GM06990 (cell line): ENCODE results near the gene TNNT3.

Source experiments
- DNase-seq: peaks from one replicate; pipeline ENCODE4 v3.0.0-alpha.2; 2011; ENCODE audit not compliant: insufficient read length; ENCODE audit errors: extremely low read depth
- H3K27me3 ChIP-seq: replicated peaks from 2 replicates; pipeline ENCODE4 v1.6.0; 2011; ENCODE audit warnings: low read length; ENCODE audit not compliant: control insufficient read depth, insufficient read depth
- H3K36me3 ChIP-seq: 2 replicates; pipeline ENCODE4 v1.5.1; 2011; ENCODE audit warnings: low read length; ENCODE audit not compliant: control insufficient read depth, insufficient read depth
- H3K4me3 ChIP-seq: replicated peaks from 2 replicates; pipeline ENCODE4 v1.5.1; 2011; ENCODE audit warnings: low read depth, mild to moderate bottlenecking, control low read depth, low read length
- CTCF ChIP-seq: IDR thresholded peaks from 2 replicates; pipeline ENCODE4 v1.5.1; 2011; ENCODE audit warnings: low read length, control low read depth, mild to moderate bottlenecking, inconsistent platforms; ENCODE audit not compliant: insufficient read depth, poor library complexity, severe bottlenecking

TNNT3 gene

GRCh38 chr11:1924181-1924580, 4.7 kb downstream of the TNNT3 start:
- H3K36me3 ChIP-seq: no peaks in the 10 kb centered on the region
- no peak for TF ChIP-seq CTCF
- H3K27me3 ChIP-seq: no peaks in the 10 kb centered on the region; the same call in 1 of the 2 replicates
- DNase-seq: no peak
- H3K4me3 ChIP-seq: no peak overlapping the region

- no peak for DNase-seq
- no peak for TF ChIP-seq CTCF
- H3K27me3 ChIP-seq: no peaks in the 10 kb centered on the region; the same call in 1 of the 2 replicates
Measured at GRCh38 chr11:1924646-1925372, 5.3 kb downstream of the TNNT3 start.

GRCh38 chr11:1925373-1926155, 6.1 kb downstream of the TNNT3 start:
- DNase-seq: no peak
- Histone ChIP-seq H3K4me3 (no peak overlapping the region), H3K36me3 (no peaks in the 10 kb centered on the region), H3K27me3 (no peaks in the 10 kb centered on the region; the same call in 1 of the 2 replicates)
- TF ChIP-seq CTCF: no peak

More at GRCh38 chr11:1924646-1925372, 5.3 kb downstream of the TNNT3 start:
- H3K36me3 ChIP-seq: no peaks in the 10 kb centered on the region
- H3K4me3 ChIP-seq: no peak overlapping the region

GRCh38 chr11:1926156-1927025, 6.9 kb downstream of the TNNT3 start:
- no peak for TF ChIP-seq CTCF
- H3K36me3 ChIP-seq: no peaks in the 10 kb centered on the region
- H3K27me3 ChIP-seq: no peaks in the 10 kb centered on the region; the same call in 1 of the 2 replicates
- H3K4me3 ChIP-seq: no peak overlapping the region
- DNase-seq: no peak

- no peaks in the 10 kb centered on the region; the same call in 1 of the 2 replicates for H3K27me3 ChIP-seq
- DNase-seq: no peak
- no peak overlapping the region for H3K4me3 ChIP-seq
- H3K36me3 ChIP-seq: no peaks in the 10 kb centered on the region
- no peak for TF ChIP-seq CTCF
Measured at GRCh38 chr11:1927026-1927847, 7.7 kb downstream of the TNNT3 start.
